Inflammatory macrophage (primary cell): ENCODE data around the gene STIM1.
"Not testable (repeated sequence)": the region's sequence is repeated elsewhere in the genome, so short reads cannot be mapped to it uniquely, and the experiment has no call there.

Experiments used
- DNase-seq, 2 donors: peaks; one replicate each; pipeline ENCODE4 v3.0.0-alpha.2; 2020 to 2022
- total RNA-seq, 18 experiments: gene quantifications; one replicate each; lab custom pipeline; 2026; ENCODE audit warnings: mixed read lengths in 6 of 18, inconsistent platforms in 2 of 18; lab: John Stamatoyannopoulos, UW

The STIM1 gene
- total RNA-seq = 35.4 to 98.1 (median 69.6) reads per million in 18 experiments

- peak; percentile 96 to 99 for DNase-seq
Measured at GRCh38 chr11:3854977-3855807, at the start of gene STIM1. Gene STIM1, plus strand, starts transcription at chr11:3855664. Its CDS starts 607 bp downstream, at chr11:3856271.

GRCh38 chr11:3807909-3808860 is 47.3 kb upstream of the STIM1 start, which contains the start of gene PGAP2:
Gene PGAP2, plus strand, starts transcription at chr11:3808560. Its CDS starts 2,700 bp downstream, at chr11:3811260.
- peak; percentile 48 to 72 for DNase-seq

GRCh38 chr11:3808861-3809623 is 46.4 kb upstream of the STIM1 start:
- peak; percentile 51 to 69 for DNase-seq

DNA sequence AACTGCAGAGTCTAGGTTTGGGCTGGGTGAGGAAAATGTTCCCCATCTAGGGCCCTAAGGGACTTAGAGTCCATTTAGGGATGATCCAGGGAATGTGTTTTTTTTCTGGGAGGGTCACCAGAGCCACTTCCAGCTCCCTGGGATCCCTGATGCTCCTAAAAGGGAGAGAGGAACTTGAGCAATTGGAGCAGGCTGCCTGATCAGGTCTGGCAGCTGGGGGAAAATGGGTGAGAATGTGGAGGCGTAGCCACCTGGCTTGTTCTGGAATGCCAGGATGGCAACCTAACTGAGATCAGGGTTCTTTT is 45.9 kb upstream of the STIM1 start:
- DNase-seq = no peak

- DNase-seq = no peak
Measured at GRCh38 chr11:3810446-3810845, 45.0 kb upstream of the STIM1 start.

- no peak for DNase-seq
Measured at GRCh38 chr11:3810951-3811350, 44.5 kb upstream of the STIM1 start.

GRCh38 chr11:3814832-3815231 is 40.6 kb upstream of the STIM1 start:
- DNase-seq = not testable (repeated sequence)

DNA sequence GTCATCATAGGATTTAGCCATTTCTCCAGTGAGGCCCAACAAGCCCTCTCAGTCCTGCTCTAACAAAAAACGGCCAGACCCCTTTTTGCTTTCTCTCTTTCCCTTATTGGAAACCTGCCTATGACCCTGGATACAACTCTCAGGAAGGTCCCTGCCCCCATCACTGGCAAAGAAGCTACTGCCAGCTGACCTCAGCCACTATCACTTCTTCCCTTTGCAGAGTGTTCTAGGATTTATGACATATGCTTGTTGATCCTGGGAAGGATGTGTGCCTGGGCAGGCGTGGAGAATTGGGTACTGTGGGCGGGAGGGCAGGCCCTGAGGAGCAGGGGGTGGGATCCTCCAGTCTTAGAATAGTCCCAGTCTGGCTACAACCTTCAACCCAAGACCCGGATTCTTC is 39.6 kb upstream of the STIM1 start:
- no peak for DNase-seq

GRCh38 chr11:3816673-3817072 is 38.8 kb upstream of the STIM1 start:
- DNase-seq = no peak

- DNase-seq = no peak
Measured at GRCh38 chr11:3817181-3817800, 38.2 kb upstream of the STIM1 start.

- no peak for DNase-seq
Measured at GRCh38 chr11:3820971-3821370, 34.5 kb upstream of the STIM1 start.

GRCh38 chr11:3822312-3822711 is 33.2 kb upstream of the STIM1 start:
- no peak for DNase-seq

- DNase-seq = no peak
Measured at GRCh38 chr11:3823303-3823702, 32.2 kb upstream of the STIM1 start.

- DNase-seq = no peak
Measured at GRCh38 chr11:3823762-3824506, 31.5 kb upstream of the STIM1 start.

DNA sequence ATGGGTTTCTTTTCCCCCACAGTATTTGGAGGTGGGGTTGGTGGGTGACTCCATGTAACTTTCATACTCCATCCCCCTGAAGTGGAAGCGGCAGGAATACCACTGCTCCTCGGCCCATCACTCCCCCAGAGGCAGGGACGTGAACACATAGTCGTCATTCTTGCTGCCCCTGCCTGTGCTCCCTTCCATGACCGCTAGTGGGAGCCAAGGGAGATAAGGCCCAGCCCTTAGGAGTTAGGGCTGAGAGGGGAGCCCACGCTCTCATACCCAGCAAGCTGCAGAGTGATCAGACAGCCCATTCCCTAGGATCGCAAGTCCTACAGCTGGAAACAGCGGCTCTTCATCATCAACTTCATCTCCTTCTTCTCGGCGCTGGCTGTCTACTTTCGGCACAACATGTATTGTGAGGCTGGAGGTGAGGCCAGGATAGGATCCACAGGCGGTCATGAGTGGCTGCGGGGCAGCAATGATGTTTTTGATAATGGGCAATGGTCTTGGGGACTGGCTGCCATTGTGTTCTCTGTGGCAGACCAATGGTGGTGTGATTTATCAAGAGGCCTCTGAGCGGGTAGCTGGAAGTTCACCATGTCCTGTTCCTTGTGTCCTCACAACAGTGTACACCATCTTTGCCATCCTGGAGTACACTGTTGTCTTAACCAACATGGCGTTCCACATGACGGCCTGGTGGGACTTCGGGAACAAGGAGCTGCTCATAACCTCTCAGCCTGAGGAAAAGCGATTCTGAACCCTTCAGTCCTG is 30.6 kb upstream of the STIM1 start:
- DNase-seq = peak; percentile 86 to 91

DNA sequence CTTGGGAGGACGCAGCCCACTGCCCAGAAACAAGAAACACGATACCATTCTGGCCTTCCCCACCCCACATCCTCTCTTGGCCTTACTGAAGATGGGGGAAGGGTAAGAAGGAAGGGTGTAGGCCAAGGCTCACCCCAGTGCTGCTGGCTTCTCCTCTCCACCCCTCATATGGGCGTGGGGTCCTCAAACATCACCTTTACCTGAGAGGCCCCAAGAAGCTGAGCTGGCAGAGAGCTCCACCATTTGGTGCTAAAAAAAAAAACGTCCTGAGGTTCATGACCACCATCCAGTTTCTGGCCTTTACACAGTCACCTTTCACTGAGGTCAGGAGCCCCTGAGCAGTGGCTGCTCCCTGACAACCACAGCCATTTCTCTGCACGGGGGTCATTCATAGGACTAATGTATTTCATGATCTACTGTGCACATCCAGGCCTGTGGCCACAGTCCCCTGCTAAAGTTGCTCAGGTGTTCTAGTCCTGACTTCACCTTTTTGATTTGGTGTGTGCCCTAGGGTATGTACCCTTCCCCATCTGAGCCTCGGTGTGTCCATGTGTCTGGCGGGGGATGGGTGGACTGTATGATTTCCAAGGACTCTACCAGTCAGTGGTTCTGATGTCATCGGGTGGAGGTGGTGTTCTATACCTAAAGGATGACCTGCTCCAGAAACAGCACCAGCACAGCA is 29.9 kb upstream of the STIM1 start:
- DNase-seq = no peak

DNA sequence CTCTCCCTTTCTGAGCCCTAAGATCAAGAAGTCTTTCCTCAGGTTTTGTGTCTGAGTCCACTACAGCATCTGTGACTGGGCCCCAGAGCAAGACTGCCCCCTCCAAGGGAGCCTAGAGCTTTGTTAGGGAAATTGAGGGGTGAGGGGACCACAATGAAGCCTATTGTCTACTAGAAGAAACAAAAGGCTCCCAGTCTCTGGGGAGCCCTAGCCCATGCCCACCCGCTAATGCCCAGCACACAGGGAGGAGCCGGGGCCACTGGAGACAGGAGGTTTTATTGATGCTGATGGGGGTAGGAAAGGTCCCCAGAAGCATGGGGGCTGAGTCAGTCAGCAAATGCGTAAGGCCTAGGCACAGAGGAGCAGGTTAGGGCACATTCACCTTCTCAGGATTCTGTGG is 28.7 kb upstream of the STIM1 start:
- DNase-seq = no peak

DNA sequence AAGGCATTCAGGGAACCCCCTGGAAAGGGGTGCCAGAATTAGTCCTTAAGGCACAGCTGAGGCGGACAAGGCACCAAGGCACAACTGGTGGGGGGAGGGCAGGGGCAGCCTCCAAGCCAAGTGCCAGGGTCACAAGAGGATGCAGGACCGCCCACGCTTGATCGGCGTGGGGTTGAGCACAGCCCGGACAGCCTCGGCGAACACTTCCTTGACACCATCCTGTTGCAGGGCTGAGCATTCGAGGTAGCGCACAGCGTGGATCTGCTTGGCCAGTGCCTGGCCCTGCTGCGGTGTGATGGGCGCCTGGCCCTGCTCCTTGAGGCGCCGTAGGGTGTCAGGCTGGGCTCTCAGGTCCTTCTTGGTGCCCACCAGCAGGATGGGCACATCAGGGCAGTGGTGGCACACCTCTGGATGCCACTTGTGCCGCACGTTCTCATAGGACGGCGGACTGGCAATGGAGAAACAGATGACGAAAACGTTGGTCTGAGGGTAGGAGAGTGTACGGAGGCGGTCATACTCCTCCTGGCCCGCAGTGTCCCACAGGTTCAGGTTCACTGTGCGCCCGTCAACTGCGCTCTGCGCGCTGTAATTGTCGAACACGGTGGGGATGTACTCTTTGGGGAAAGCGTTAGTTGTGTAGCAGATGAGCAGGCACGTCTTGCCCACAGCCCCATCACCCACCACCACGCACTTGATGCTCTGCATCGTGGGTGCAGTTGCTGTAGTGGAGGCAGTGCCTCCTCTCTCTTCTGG is 27.9 kb upstream of the STIM1 start:
- DNase-seq = peak in 1 of 2 donors; percentile 56

- DNase-seq = no peak
Measured at GRCh38 chr11:3830088-3830487, 25.4 kb upstream of the STIM1 start.
